AG09319 (cell line): Measurements from ENCODE around the gene HEPACAM.

Experiments used
- DNase-seq: peaks from one replicate; pipeline ENCODE4 v3.0.0-alpha.2; 2010; ENCODE audit warnings: low read depth; ENCODE audit errors: extremely low read depth
- CTCF ChIP-seq: IDR thresholded peaks from 2 replicates; pipeline ENCODE4 v1.5.1; 2011; ENCODE audit warnings: low read depth, mild to moderate bottlenecking, inconsistent platforms, low read length, moderate library complexity

Gene HEPACAM

GRCh38 chr11:124872280-124872679, 63.6 kb downstream of the HEPACAM start:
- no peak for DNase-seq
- TF ChIP-seq CTCF: no peak

GRCh38 chr11:124870430-124870829, 65.4 kb downstream of the HEPACAM start:
- DNase-seq: no peak
- TF ChIP-seq CTCF: no peak

- no peak for TF ChIP-seq CTCF
- DNase-seq: no peak
These were observed 65.9 kb downstream of the HEPACAM start for GRCh38 chr11:124869856-124870387.

- DNase-seq: no peak
- TF ChIP-seq CTCF: no peak
These were observed 66.5 kb downstream of the HEPACAM start for GRCh38 chr11:124869331-124869730.
